ENCODE measurements around the gene SCNM1.

DNA sequence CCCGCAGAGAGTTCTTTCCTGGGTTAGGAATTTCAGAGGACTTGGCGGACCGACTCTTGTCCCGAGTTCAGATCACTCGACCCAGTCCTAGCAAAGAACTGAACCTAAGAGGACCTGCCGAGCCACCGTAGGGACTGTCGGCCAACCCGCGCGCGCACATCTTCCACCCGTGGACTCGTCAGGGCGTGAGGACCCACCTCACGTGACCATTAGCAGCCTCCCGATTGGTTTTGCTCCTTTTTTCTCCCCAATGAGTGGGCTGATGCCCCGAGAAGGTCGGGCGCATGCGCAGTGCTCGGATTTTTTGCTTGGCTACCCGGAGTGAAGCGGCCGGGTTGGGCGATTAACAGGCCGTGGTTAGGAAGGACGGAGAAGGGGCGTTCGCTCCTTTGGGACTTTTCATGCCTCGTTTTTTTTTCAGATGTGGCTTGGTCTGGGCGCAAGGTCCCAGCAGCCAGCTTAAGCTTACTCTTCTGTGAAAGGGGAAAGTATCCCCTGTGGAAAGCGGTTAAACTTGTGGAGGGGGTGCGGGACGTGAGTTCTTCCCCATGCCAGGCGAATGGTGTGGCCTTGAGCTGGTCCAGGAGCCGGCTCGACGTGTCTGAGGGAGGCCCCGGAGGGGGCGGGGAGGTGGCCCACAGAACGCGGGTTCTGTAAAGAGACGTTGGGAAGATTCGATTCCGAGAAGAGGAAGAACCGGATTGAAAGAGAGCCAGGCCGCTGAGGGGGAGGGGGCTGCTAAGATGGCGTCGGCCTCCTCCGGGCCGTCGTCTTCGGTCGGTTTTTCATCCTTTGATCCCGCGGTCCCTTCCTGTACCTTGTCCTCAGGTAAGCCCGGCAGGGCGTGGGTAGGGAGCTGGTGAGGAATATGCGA, 32.5 kb downstream of the SCNM1 start, which contains the start of gene PIP5K1A:
- peak in 1 of 2 donors; percentile 78 for TF ChIP-seq POLR2A (IDR thresholded peaks at IDR 0.05)
- TF ChIP-seq, protein P1, sequence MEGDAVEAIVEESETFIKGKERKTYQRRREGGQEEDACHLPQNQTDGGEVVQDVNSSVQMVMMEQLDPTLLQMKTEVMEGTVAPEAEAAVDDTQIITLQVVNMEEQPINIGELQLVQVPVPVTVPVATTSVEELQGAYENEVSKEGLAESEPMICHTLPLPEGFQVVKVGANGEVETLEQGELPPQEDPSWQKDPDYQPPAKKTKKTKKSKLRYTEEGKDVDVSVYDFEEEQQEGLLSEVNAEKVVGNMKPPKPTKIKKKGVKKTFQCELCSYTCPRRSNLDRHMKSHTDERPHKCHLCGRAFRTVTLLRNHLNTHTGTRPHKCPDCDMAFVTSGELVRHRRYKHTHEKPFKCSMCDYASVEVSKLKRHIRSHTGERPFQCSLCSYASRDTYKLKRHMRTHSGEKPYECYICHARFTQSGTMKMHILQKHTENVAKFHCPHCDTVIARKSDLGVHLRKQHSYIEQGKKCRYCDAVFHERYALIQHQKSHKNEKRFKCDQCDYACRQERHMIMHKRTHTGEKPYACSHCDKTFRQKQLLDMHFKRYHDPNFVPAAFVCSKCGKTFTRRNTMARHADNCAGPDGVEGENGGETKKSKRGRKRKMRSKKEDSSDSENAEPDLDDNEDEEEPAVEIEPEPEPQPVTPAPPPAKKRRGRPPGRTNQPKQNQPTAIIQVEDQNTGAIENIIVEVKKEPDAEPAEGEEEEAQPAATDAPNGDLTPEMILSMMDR (IDR thresholded peaks at IDR 0.05) = no peak
